HG03457 (cell line): ENCODE results near the gene CCDC102A.
"Not testable (repeated sequence)": the region's sequence is repeated elsewhere in the genome, so short reads cannot be mapped to it uniquely, and the experiment has no call there.

Experiments used
- ATAC-seq: cut with Tn5 transposase; IDR thresholded peaks from one replicate; pipeline ENCODE4 v1.9.1; 2021; ENCODE audit warnings: moderate number of reproducible peaks; ENCODE audit not compliant: unreplicated experiment

The CCDC102A gene

DNA sequence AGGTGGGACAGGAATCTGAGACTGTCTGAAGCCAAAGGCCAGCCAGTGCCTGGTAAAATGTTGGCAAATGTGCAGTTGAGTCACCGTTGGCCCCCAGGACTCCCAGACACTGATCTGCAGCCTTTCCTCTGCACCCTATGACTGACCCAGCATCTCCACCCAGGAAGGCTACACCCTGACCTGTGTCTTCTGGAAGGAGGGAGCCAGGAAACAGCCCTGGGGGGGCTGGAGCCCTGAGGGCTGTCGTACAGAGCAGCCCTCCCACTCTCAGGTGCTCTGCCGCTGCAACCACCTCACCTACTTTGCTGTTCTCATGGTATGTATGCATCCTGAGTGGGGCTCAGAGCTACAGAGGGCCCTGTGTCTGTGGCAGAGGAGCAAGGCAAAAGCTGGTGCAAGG is 30.1 kb upstream of the CCDC102A start:
- no peak for ATAC-seq

DNA sequence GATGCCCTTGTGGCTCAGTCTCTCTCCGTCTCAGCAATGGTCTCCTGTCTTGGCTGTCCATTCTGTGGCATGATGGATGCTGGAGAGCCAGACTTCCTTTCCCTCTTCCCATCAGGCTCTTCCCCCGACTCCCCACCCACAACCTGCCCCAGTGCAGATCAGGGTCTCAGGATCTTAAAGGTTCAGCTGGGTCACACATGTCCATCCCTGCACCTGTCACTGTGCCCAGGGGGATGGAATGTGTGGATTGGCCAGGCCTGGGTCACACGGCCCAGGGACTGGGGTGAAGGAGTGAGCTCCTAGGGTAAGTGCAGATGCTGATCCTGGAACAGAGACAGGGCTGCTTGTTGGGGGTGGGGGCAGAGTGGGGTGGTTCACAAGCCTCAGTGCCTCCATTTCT is 29.1 kb upstream of the CCDC102A start:
- no peak for ATAC-seq

DNA sequence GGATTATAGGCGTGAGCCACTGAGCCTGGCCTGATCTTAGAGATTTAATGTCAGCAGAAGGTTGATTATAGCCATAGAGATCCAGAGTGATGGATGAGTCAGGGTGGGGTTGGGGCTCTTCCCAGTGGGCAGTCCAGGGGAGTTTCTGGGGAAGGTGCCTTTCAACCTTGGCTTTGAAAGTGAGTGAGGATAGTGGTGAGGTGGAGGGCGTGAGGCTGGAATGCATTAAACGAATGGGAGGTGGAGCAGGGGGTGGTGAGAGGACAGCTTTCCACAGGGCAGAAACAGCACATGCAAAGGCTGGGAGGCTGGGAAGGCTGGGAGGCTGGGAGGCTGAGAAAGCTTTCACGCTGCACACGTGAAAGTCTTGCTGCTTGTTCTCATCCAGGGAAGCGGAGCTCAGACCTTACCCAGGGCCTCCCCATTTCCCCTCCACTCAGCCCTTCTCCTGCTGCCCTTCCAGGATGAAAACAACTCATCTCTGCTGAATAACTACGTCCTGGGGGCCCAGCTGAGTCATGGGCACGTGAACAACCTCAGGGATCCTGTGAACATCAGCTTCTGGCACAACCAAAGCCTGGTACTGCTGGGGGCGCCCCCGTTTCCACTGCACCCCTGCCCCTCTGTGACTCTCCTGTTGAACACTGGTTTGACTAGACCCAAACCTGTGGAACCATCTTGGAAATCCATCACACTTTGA is 28.4 kb upstream of the CCDC102A start:
- ATAC-seq = no peak

DNA sequence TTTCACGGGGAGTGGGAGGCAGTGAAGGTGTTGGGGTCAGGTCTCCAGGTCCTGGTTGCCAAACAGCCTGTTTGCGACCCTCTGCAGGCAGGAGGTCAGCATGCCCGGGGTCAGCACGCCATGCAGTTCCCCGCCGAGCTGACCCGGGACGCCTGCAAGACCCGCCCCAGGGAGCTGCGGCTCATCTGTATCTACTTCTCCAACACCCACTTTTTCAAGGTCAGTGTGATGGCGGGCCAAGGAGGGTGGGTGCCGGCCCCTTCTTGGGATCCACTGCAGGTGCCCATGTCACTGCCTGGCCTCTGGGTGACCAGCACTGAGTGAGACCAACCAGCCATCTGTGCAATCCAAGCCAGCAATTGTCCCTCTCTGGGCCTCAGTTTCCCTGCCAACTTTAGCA is 27.4 kb upstream of the CCDC102A start:
- ATAC-seq = no peak

DNA sequence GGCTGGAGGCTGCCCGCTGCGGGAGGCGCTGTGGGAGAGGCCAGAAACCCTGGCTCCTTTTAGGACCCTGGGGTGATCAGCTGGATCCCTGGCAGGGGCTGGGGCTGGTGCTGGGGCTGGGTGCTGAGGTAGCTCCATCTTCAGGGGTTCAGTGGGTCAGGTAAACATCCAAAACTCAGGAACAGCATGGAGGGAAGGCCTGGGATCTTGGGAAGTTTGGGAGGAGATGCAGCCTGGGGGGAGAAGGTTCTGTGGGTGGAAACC is 27.0 kb upstream of the CCDC102A start:
- no peak for ATAC-seq

DNA sequence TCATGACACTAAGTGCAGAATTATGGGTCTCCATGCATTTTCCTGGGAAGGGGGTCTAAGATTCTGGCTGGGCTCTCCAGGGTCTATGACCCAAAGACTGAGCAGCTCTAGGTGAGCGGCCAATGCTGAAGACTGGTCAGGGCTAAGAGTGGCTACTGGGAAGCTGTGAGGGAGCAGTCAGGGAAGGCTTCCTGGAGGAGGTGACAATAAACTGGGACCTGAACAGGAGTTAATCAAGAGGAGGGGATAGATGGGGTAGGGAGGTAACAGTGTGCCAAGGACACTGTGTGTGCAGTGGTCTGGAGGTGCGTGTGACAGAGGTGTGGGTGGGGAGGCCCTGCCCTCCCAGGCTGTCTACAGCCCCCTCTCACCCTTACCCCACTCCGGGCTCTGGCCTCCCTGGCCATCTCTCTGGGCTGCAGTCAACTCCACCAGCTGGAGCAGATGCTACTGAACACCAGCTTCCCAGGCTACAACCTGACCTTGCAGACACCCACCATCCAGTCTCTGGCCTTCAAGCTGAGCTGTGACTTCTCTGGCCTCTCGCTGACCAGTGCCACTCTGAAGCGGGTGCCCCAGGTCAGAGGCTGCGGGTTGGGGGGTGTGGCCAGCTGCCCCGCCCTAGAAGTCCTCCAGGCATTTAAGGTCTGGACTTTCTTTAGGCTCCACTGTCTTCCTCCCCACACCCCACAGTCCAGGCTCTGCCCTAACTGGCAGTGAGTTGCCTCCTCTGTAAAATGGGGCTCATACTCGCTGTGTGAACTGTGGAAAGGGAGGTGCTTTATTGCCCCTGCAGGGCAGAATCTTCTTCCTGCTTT is 26.5 kb upstream of the CCDC102A start:
- ATAC-seq = no peak

DNA sequence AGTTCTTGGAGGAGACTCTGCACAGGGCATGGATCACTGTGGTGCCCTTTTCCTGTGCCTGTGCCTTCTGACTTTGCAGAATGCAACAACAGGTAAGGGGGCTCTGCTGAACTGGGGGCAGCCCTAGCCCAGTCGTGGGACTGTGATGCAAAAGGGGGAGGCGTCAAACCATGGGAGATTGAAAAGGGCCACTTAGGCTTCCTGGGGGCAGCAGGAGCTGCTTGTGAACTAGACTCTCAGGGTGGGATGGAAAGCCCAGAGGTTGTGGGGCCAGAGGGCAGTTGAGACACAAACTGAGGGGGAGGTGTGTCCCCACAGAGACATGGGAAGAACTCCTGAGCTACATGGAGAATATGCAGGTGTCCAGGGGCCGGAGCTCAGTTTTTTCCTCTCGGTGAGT is 25.7 kb upstream of the CCDC102A start:
- ATAC-seq = no peak

DNA sequence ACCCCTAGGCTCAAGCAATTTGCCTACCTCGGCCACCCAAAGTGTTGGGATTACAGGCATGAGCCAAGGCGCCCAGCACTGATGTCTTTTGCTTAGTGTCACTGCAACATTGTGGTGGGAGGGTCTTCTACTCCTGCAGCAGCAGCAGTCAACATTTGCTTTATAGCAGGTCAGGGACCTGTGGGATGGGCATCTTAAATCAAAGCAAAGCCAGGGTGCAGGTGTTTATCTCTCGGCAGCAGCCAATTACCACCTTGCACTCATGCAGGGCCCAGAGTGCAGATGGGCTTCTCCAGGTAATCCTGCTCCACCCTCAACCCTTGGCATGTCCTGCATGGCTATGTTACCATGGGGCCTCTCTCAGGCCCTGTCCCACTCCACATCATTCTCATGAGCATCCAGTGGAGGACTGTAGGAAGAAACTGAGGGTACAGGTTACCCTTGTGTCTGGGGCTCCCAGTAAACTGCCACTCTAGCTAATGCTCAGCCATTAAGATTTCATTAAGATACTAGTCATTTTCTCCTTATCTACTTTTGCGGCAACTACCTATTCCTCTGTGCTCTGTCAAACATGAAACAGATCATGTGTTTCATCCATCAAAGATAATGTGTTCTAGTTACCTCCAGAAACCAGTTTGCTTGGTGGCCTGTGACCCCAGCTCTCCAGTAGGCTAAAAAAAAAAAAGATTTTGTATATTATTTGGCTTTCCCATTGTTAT is 22.9 kb upstream of the CCDC102A start:
- no peak for ATAC-seq

DNA sequence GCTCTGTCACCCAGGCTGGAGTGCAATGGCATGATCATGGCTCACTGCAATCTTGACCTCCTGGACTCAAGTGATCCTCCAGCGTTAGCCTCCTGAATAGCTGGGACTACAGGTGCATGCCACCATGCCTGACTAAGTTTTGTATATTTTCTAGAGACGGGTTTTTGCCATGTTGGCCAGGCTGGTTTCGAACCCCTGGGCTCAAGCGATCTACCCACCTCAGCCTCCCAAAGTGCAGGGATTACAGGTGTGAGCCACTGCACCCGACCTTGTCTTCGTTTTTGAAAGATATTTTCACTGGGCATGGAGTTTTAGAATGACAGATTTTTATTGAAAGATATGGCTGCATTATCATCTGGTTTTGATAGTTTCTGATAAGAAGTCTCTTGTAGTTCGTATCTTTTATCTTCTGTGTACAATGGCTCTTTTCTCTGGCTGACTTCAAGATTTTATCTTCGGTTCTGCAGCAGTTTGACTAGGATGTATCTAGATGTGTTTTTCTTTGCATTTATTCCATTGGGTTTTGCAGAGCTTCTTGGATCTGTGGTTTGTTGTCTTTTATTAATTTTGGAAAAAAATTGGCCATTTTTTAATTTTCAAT is 20.7 kb upstream of the CCDC102A start:
- no peak for ATAC-seq

DNA sequence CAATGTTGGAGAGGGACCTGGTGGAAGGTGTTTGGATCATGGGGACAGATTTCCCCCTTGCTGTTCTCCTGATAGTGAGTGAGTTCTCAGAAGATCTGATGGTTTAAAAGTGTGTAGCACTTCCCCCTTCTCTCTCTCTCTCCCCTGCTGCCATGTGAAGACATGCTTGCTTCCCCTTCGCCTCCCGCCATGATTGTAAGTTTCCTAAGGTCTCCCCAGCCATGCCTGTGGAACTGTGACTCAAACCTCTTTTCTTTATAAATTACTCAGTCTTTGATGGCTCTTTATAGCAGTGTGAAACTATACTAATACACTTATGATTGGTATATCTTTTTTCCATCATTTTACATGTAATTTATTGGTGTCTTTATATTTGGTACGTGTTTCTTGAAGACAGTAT is 19.5 kb upstream of the CCDC102A start:
- no peak for ATAC-seq

DNA sequence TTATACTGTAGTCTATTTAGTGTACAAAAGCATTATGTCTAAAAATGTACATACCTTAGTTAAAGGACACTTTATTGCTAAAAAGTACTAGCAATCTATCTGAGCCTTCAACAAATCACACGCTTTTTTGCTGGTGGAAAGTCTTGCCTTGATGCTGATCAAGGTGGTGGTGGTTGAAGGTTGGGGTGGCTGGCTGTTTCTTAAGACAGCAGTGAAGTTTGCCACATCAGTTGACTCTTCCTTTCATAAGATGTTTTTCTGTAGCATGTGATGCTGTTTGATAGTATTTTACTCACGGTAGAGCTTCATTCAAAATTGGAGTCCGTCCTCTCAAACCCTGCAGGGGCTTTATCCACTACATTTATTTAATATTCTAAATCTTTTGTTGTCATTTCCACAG is 14.7 kb upstream of the CCDC102A start:
- ATAC-seq = no peak

DNA sequence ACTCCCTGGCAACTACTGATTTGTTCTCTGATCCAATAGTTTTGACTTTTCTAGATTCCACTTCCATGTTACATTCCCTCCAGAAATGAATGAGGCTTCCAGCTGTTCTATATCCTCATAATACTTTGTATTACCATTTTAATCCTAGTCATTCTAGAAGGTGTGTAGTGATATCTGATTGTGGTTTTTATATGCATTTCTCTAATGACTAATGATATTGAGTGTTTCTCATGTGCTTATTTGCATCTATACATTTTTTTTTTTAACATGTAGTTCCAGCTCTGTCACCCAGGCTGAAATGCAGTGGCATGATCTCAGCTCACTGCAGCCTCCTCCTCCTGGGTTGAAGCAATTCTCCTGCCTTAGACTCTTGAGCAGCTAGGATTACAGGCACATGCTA is 13.4 kb upstream of the CCDC102A start:
- ATAC-seq = no peak

DNA sequence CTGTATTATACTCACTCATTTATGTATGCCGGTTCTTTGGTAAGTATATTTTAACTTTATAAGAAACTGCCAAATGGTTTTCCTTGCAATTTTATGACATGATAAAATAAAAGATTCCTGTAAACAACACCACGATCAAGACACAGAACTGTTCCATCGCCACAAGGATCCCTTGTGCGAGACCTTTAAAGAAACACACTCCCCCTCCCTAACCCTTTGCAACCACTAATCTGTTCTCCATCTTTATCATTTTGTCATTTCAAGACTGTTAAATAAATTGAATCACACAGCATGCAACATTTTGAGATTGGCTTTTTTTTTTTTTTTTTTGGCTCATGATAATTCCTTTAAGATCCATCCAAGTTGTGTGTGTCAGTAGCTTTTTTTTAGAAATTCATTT is 12.0 kb upstream of the CCDC102A start:
- no peak for ATAC-seq

DNA sequence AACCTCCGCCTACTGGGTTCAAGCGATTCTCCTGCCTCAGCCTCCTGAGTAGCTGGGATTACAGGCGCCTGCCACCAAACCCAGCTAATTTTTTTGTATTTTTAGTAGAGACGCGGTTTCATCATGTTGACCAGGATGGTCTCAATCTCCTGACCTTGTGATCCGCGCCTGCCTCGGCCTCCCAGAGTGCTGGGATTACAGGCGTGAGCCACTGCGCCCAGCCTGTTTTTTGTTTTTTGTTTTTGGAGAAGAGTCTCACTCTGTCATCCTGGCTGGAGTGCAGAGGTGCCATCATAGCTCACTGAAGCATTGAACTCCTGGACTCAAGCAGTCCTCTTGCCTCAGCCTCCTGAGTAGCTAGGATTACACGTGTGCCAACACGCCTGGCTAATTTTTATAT is 11.2 kb upstream of the CCDC102A start:
- ATAC-seq = not testable (repeated sequence)

DNA sequence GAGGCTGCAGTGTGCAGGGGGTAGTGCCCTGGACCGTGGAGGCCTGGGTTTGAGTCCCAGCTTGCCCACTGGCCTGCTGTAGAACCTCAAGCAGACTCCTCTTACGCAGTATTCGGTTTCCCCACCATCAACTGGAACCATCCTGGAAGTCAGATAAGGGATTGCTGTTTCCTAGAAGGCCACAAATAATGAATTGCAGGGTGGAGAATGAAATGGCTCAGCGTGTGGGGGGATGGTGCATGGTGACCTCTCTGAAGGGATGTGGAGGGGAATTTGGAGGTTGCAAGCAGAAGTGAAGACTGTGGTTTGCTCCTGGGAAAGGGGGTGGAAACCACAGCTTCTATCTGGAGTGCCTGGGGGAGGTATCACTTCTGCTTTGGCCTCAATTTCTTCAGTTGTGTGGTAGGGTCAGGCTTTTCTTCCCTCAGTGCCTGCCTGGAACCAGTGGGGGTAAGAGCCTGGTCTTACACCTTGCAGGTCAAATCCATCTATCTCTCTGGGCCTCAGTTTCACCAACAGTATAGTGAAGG is 7.8 kb upstream of the CCDC102A start:
- ATAC-seq = peak; percentile 76

DNA sequence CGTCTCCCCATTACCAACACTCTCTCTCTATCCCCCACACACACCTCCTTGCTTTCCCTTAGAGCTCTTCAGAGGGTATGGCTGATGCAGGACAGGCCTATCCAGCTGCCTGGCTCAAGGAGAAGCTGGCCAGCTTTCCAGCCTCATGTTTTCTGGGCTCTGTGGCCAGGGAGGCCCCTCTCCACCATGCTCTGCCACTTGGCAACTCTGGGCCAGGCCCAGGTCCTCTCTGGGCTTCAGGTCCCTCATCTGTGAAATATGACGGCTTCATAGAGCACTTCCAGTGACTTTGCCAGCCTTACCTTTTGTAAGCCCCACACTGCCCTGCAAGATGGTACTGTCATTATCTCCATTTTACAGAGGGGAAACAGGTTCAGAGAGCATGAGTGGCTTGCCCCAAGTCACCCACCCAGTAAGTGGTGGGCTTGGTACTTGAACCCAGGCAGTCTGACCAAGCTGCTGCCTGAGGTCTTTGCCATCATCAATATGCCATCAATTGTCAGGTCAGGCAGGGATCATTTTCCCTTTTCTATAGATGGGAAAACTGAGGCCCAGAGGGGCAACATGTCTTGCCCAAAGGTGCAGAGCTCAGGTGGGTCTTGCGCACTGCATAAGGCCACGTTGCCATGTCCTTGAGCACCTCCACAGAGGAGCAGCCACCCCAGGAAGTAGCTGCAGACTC is 5.5 kb upstream of the CCDC102A start:
- no peak for ATAC-seq

DNA sequence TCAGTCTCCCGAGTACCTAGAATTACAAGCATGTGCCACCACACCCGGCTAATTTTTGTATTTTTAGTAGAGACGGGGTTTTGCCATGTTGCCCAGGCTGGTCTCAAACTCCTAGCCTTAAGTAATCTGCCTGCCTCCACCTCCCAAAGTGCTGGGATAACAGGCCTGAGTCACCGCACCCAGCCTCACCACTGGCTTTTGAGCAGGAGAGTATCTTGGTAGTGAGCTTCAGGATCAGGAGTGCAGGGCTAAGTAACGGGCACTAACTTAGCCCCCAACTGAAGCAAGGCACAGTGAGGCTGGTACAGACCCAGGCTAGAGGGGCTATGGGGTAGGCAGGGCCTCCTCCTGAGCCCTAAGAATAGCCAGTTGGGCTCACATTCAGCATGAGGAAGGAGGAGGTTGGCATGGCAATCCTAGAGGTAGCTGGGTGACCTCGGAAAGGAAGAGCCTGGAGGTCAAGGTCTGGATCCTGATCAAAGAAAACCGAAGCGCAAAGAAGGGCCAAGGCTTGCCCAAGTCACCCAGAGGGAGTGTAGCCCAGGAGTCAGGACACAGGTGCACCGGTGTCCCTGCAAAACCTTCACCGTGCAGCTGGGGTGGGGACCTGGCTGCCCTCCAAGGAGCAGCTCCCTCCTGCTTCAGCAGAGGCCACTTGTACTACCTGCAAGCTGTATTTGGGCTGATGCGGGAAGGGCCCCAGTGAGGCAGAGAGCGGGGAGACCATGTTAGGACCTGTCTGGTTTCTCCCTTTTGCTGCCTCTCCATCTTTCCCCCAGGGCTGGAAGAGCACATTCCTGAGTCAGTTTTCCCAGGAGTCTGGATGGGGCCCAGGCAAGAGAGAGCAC is 4.8 kb upstream of the CCDC102A start:
- ATAC-seq = no peak

DNA sequence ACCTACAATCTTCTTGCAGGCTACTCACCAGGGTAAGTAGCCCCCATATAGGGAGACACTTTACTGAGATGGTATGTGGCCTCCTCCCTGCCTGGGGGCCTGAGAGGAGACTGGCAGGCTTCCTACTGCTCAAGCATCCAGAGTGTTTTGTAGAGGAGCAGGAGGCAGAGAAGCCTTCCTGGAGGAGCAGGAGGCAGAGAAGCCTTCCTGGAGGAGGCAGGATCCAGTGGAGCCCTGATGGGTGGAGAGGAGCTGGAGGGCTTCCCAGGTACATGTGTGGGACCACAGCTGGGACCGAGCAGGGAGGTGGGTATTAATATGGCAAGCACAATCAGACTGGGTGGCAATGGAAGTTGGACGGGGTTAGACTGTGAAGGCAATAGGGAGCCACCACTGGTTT is 4.0 kb upstream of the CCDC102A start:
- no peak for ATAC-seq

DNA sequence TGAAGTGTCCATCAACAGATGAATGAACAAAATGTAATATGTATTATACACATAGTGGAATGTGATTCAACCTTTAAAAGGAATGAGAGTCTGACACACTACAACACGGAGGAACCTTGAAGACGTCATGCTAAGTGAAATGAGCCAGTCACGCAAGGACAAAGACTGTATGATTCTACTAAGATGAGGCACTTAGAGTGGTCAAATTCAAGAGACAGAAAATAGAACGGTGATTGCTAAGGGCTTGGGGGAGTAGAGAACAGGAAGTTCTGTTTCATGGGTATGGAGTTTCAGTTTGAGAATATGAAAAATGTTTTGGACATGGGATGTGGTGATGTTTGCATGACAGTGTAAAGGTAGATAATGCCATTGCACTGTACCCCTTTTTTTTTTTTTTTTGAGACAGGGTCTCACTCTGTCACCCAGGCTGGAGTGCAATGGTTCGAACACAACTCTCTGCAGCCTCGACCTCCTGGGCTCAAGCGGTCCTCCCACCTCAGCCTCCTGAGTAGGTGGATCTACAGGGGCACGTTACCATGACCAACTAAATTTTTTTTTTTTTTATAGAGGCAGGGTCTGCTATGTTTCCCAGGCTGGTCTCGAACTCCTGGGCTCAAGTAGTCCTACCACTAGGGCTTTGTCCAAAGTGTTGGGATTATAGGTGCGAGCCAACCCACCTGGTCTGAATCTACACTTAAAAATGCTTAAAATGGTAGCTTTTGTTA is 2.9 kb upstream of the CCDC102A start:
- ATAC-seq = peak; percentile 39
